A549 (cell line): ENCODE results near the gene CIITA. TPM values are rescaled to one million over a fixed set of nuclear protein-coding genes. Genes with fewer than 3 reads are reported as not detected.

Experiments used
- ATAC-seq, 2 experiments: fragments of 200-7000 bp in 1 of 2; fragments of >200 bp in 1 of 2; cut with Nextera tagmentation in 1 of 2; cut with Tn5 transposase in 1 of 2; 3 replicates each; pipeline versions ENCODE4 v1.8.0 to v1.9.1; 2018 to 2020; ENCODE audit warnings: mild to moderate bottlenecking in 1 of 2, moderate library complexity in 1 of 2
- CTCF ChIA-PET: fragments of 300-600 bp; sonication (Branson Sonifier 250); formaldehyde crosslinking; extraction: SDS; loops from one replicate; lab custom pipeline; 2021; ENCODE audit warnings: antibody characterized with exemption, inconsistent platforms; lab: Yijun Ruan, JAX
- POLR2A ChIA-PET: fragments of 350-600 bp; formaldehyde crosslinking; extraction: SDS; loops from one replicate; lab custom pipeline; 2021; ENCODE audit warnings: antibody characterized with exemption, inconsistent platforms; lab: Yijun Ruan, JAX
- DNase-seq, 2 experiments: peaks; one replicate each; pipeline versions ENCODE4 v3.0.0 to v3.0.0-alpha.2; 2011 to 2016; ENCODE audit warnings: low read depth in 1 of 2, low spot score in 1 of 2
- FAIRE-seq: peaks from 2 replicates; lab custom pipeline; 2011; peaks lifted over from hg19 to GRCh38; lab: Jason Lieb, UNC
- H3K27ac ChIP-seq, 2 experiments: fragments of >200 bp; sonication (Bioruptor Twin); formaldehyde crosslinking; 3 replicates each; pipeline ENCODE4 v1.5.1; 2016 to 2017
- H3K4me1 ChIP-seq: fragments of >200 bp; sonication (Bioruptor Twin); formaldehyde crosslinking; 3 replicates; pipeline ENCODE4 v1.6.1; 2016
- H3K4me2 ChIP-seq: fragments of >200 bp; sonication (Bioruptor Twin); formaldehyde crosslinking; 3 replicates; pipeline ENCODE4 v1.6.1; 2016
- H3K4me3 ChIP-seq: fragments of >200 bp; sonication (Bioruptor Twin); formaldehyde crosslinking; 3 replicates; pipeline ENCODE4 v1.5.1; 2016
- H3K9me3 ChIP-seq: fragments of >200 bp; sonication (Bioruptor Twin); formaldehyde crosslinking; 3 replicates; pipeline ENCODE4 v1.6.1; 2016
- CBX2 ChIP-seq: fragments of 200-600 bp; sonication (generic); IDR thresholded peaks from 2 replicates; pipeline ENCODE4 v1.6.1; 2016; ENCODE audit warnings: low read depth, mild to moderate bottlenecking, borderline replicate concordance
- E2F6 ChIP-seq: IDR thresholded peaks from 2 replicates; pipeline ENCODE4 v1.6.1; 2012; ENCODE audit warnings: low read depth, borderline replicate concordance
- EHF ChIP-seq: fragments of 250-450 bp; sonication (Bioruptor Pico); IDR thresholded peaks from 2 replicates; pipeline ENCODE4 v1.5.0; 2020; ENCODE audit warnings: mild to moderate bottlenecking
- FOSB ChIP-seq: fragments of 250-450 bp; sonication (Bioruptor Pico); IDR thresholded peaks from 2 replicates; pipeline ENCODE4 v1.5.0; 2020; ENCODE audit warnings: mild to moderate bottlenecking, moderate library complexity
- FOSL2 ChIP-seq, 2 experiments: fragments of 450-650 bp in 1 of 2; fragments of >200 bp in 1 of 2; sonication (Bioruptor Twin) in 1 of 2; formaldehyde crosslinking; IDR thresholded peaks; 2 replicates each; pipeline versions ENCODE4 v1.5.0 to v1.6.1; 2016 to 2020; ENCODE audit warnings: mild to moderate bottlenecking in 1 of 2, moderate library complexity in 1 of 2
- HDAC2 ChIP-seq: fragments of 200-600 bp; sonication (generic); IDR thresholded peaks from 2 replicates; pipeline ENCODE4 v1.6.1; 2016
- HES2 ChIP-seq: fragments of >200 bp; sonication (Bioruptor Twin); formaldehyde crosslinking; IDR thresholded peaks from 2 replicates; pipeline ENCODE4 v1.6.1; 2016
- HMGXB4 ChIP-seq: fragments of 250-450 bp; sonication (Bioruptor Pico); IDR thresholded peaks from 2 replicates; pipeline ENCODE4 v1.5.0; 2021; ENCODE audit warnings: mild to moderate bottlenecking, moderate library complexity, borderline replicate concordance
- JUNB ChIP-seq: fragments of >200 bp; sonication (Bioruptor Twin); formaldehyde crosslinking; IDR thresholded peaks from 2 replicates; pipeline ENCODE4 v1.6.1; 2016
- KDM1A ChIP-seq: fragments of 200-600 bp; sonication (generic); IDR thresholded peaks from 2 replicates; pipeline ENCODE4 v1.6.1; 2016; ENCODE audit warnings: low read depth, mild to moderate bottlenecking
- MAFK ChIP-seq: fragments of 450-650 bp; IDR thresholded peaks from 2 replicates; pipeline ENCODE4 v1.6.1; 2014; ENCODE audit not compliant: partially characterized antibody
- NFE2L2 ChIP-seq: fragments of 150-350 bp; conservative IDR thresholded peaks from 2 replicates; pipeline ENCODE4 v1.6.1; 2014; ENCODE audit warnings: low read length
- PBX3 ChIP-seq: IDR thresholded peaks from 2 replicates; pipeline ENCODE4 v1.6.1; 2012
- POLR2AphosphoS2 ChIP-seq: conservative IDR thresholded peaks from 2 replicates; pipeline ENCODE4 v1.6.1; 2012; ENCODE audit warnings: low read length, improper control_type of control experiment, inconsistent platforms
- RAD21 ChIP-seq, 2 experiments: fragments of >200 bp in 1 of 2; sonication (Bioruptor Twin) in 1 of 2; formaldehyde crosslinking in 1 of 2; IDR thresholded peaks in 1 of 2; conservative IDR thresholded peaks in 1 of 2; 2 replicates in 1 of 2; 3 replicates in 1 of 2; pipeline ENCODE4 v1.6.1; 2012 to 2018; ENCODE audit warnings: inconsistent platforms in 1 of 2
- RNF2 ChIP-seq: fragments of 200-600 bp; sonication (generic); IDR thresholded peaks from 2 replicates; pipeline ENCODE4 v1.6.1; 2016; ENCODE audit warnings: low read depth, mild to moderate bottlenecking, antibody characterized with exemption, moderate library complexity, borderline replicate concordance
- SREBF2 ChIP-seq: fragments of 450-650 bp; IDR thresholded peaks from 2 replicates; pipeline ENCODE4 v1.6.1; 2014; ENCODE audit warnings: mild to moderate bottlenecking, moderate library complexity
- TFCP2L1 ChIP-seq: fragments of 250-450 bp; sonication (Bioruptor Pico); IDR thresholded peaks from 2 replicates; pipeline ENCODE4 v1.5.0; 2021; ENCODE audit warnings: mild to moderate bottlenecking
- TP53 ChIP-seq: fragments of 250-450 bp; sonication (Bioruptor Pico); IDR thresholded peaks from 2 replicates; pipeline ENCODE4 v1.5.0; 2021; ENCODE audit warnings: mild to moderate bottlenecking, moderate library complexity
- USF2 ChIP-seq: fragments of 450-650 bp; IDR thresholded peaks from 2 replicates; pipeline ENCODE4 v1.6.1; 2014; ENCODE audit warnings: antibody characterized with exemption
- ZC3H11A ChIP-seq: fragments of 450-650 bp; IDR thresholded peaks from 2 replicates; pipeline ENCODE4 v1.6.1; 2014; ENCODE audit warnings: antibody characterized with exemption, mild to moderate bottlenecking
- ZNF302 ChIP-seq: fragments of 250-450 bp; sonication (Bioruptor Pico); IDR thresholded peaks from 2 replicates; pipeline ENCODE4 v1.9.0; 2021; ENCODE audit warnings: inconsistent platforms, mild to moderate bottlenecking, moderate library complexity
- WGBS: methylation state at CpG from one replicate; pipeline ENCODE4 v1.1.6; 2017; ENCODE audit errors: missing lambda C conversion rate; 5-methylcytosine and 5-hydroxymethylcytosine counted together
- polyA plus RNA-seq, 4 experiments: library from polyadenylated mRNA; depleted of rRNA in 3 of 4; stranded (reverse); fragments of >200 nt; fragmentation: RNase III in 1 of 4; extraction: RNeasy Plus Mini Kit Qiagen cat#74134 plus additional on column Dnase treatment in 1 of 4; gene quantifications; 2 replicates in 3 of 4; 3 replicates in 1 of 4; pipeline ENCODE4 v1.2.3, GENCODE V29; 2011 to 2017

CIITA gene
- polyA plus RNA-seq, 2 of the 4 experiments (the other 2 are of a cell fraction): 0.06 TPM; not detected in 1

GRCh38 chr16:10850478-10850850, 26.5 kb upstream of the CIITA start (continued):
- no peak for TF ChIP-seq HDAC2
- no peak for TF ChIP-seq KDM1A
- no peak for TF ChIP-seq ZNF302 (CRISPR knock-in tag)
- no peak for TF ChIP-seq HMGXB4 (CRISPR knock-in tag)
- no peak for TF ChIP-seq TP53 (CRISPR knock-in tag)
- TF ChIP-seq PBX3: no peak
- TF ChIP-seq, all 56 proteins: peak for 0

GRCh38 chr16:10851512-10851911, 25.5 kb upstream of the CIITA start:
- Histone ChIP-seq H3K4me3 (no peak overlapping the region), H3K9me3 (no peaks in the 10 kb centered on the region), H3K4me2 (no peak overlapping the region), H3K27ac (no peak overlapping the region), H3K4me1 (no peaks in the 10 kb centered on the region)
- no peak for TF ChIP-seq SREBF2
- TF ChIP-seq KDM1A: no peak
- TF ChIP-seq RAD21 (conservative IDR thresholded peaks at IDR 0.05 in 1 of 2, IDR thresholded peaks at IDR 0.05 in 1 of 2): no peak
- no peak for TF ChIP-seq RNF2
- TF ChIP-seq TP53 (CRISPR knock-in tag): no peak
- TF ChIP-seq MAFK: no peak
- no peak for TF ChIP-seq JUNB
- no peak for TF ChIP-seq TFCP2L1 (CRISPR knock-in tag)
- TF ChIP-seq EHF (CRISPR knock-in tag): no peak
- no peak for TF ChIP-seq FOSL2 (IDR thresholded peaks at IDR 0.05)
- no peak for TF ChIP-seq FOSL2 (CRISPR knock-in tag; IDR thresholded peaks at IDR 0.05)
- no peak for TF ChIP-seq E2F6
- no peak for TF ChIP-seq USF2
- no peak for TF ChIP-seq HES2
- no peak for TF ChIP-seq FOSB (CRISPR knock-in tag)
- TF ChIP-seq NFE2L2: no peak
- TF ChIP-seq POLR2AphosphoS2: no peak
- no peak for TF ChIP-seq CBX2
- no peak for TF ChIP-seq PBX3
- TF ChIP-seq ZC3H11A: no peak
- ChIA-PET CTCF (no interaction called here), POLR2A (no interaction called here)
- no peak for DNase-seq
- FAIRE-seq: no peak
- no peak for ATAC-seq
- WGBS: 43% methylated on average over 3 of the region's 3 CpGs
